H54 (cell line): ENCODE measurements around the gene TFF2.

Experiments used
- DNase-seq: peaks from one replicate; pipeline ENCODE4 v3.0.0; 2011; ENCODE audit warnings: low spot score, mixed read lengths; ENCODE audit not compliant: insufficient read length
- FAIRE-seq: peaks from 3 replicates; lab custom pipeline; 2011; peaks lifted over from hg19 to GRCh38; lab: Jason Lieb, UNC
- POLR2A ChIP-seq: IDR thresholded peaks from 2 replicates; pipeline ENCODE4 v1.6.1; 2011; ENCODE audit warnings: low read depth, mild to moderate bottlenecking, low read length

The TFF2 gene, protein sequence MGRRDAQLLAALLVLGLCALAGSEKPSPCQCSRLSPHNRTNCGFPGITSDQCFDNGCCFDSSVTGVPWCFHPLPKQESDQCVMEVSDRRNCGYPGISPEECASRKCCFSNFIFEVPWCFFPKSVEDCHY

DNA sequence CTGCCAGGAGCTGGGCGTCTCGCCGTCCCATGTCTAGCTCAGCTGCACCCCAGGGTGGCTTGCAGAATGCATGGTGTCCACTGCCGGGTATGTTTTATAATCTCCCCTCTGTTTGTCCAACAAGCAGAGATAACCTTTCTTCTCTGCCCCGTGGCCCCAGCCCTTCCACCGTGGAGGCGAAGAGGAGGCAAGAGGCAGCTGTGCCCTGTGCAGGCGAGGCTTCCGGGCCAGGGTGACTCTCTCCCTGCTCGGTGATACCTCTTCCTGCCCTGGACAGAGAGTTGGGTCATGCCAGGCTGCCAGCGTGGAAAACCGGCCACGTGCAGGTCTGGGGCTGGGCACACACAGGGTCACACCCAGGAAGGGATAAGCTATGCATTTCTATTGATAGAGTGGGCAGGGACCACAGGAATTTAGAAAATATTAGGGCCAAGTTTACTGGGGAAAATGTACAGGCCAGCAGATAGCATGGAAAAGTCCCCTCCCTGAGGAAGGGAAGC lies at the start of gene TFF2:
Gene TFF2 (minus strand): TSS at position 68 of the 500 bp plus-strand sequence. CDS start 37 bp downstream, at position 31.
- no peak for TF ChIP-seq POLR2A
- DNase-seq (no peak), FAIRE-seq (no peak)

DNA sequence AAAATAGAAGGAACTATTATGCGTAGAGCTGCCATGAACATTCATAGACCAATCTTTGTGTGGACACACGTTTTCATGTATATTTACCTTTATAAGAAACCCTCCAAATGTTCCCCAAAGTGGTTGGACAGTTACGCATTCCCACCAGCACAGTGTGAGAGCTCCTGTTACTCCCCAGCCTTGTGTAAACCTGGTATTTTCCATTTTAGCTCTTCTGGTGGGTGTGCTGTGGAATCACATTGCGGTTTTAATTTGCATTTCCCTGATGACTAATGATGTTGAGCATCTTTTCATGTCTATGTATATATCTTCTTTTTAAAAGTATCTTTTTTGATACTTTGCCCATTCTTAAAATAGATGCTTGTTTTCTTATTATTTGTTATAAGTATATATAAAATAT lies 49.7 kb upstream of the TFF2 start:
- FAIRE-seq: no peak
- no peak for TF ChIP-seq POLR2A

DNA sequence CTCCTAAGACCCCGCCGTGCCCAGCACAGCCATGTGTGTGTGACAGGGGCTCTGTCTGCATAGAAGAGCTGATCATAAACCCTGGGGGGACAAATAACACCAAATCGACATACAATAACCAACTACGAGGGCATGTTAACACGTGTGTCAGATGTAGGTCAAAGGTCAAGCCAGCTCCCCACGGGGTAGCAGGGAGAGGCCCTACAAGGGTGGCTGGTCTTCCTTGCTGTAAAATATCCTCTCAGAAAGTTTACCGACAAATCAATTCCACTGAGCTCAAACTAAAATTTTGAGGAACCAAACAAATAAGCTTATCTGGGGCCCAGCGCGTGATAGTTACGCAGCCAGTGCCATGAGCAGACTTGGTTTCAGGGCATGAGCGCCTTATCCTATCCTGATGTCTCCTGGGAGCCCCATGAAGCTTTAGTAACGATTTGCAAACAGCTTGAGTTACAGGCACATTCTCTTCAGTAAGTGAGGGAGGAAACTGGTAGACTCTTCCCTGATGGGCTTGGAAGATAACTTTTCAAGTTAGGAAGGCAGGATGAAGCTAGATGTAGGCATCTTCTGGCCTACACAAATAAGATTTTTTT lies 47.7 kb upstream of the TFF2 start:
- no peak for TF ChIP-seq POLR2A
- FAIRE-seq (no peak), DNase-seq (no peak)

More for the DNA sequence above, 49.7 kb upstream of the TFF2 start:
- DNase-seq: no peak

DNA sequence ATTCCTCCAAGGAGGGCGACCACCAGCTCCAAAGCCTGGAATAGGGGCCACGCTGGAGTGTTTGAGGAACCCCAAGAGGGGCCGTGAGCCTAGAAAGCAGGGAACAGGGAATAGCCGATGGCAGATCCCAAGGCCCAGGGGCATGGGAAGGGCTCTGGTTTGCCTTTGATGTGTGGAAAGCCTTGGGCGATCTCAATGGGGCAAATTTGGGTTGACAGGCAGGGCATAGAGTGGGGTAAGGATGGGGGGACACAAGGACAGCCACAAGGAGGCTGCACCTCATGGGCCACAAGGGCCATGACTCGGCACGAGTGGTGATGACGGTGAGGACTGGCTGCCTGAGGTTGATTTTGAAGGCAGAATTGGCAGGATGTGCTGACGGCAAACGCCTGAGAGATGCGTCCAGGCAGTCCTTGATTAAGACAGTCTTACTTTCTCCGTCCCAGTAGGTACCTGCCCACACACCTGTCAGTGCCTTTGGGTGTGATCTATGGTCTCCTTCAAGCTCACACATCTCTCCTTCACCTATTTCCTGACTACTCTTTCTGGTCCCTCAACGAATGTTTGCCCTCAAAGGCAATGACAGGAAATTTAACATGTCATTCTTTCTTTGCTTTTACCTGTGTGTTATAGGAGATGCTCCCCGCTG lies 47.1 kb upstream of the TFF2 start:
- DNase-seq (no peak), FAIRE-seq (no peak)
- no peak for TF ChIP-seq POLR2A

DNA sequence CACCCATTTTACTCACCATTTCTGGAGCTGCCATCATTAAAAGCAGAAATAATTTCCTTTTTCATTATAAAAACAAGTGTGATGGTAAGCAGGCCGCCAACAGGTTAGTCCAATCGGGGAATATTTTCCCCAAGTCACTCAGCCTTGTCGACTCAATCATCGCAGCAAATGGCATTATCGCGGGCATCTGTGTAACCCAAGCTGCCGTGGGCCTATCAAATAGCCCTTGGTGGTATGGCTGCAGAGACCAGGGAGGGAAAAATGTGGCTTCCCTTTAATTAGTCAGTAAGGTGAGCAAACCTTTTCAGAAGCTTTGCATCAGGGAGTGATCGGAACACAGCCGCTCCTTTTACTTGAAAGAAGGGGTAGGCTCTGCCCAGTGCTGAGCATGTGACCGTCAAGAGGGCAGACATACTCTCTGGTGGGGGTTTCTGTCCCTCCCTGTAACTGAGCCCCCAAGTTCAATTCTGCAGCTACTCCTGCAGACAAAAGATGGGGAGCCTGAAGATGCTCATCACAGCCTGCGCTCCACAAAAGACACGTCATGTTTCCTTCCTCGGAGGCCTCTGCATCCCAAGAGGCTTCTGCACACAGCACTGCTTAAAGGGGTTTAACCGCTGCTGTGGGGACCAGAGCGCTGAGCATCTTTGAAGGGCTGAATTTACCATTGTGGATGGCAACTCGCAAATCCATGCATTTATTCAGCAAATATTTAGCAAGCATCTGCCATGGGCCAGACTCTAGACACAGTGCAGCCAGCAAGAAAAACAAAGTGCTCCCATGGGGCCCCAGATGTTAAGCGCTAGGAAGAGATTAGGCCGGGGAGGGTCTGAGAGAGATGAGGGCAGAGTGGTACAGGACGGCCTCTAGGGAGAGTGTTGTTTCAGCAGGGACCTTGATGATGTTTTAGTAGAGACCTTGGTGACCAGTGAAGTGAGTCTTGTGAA lies 46.3 kb upstream of the TFF2 start:
- DNase-seq (no peak), FAIRE-seq (no peak)
- TF ChIP-seq POLR2A: no peak

DNA sequence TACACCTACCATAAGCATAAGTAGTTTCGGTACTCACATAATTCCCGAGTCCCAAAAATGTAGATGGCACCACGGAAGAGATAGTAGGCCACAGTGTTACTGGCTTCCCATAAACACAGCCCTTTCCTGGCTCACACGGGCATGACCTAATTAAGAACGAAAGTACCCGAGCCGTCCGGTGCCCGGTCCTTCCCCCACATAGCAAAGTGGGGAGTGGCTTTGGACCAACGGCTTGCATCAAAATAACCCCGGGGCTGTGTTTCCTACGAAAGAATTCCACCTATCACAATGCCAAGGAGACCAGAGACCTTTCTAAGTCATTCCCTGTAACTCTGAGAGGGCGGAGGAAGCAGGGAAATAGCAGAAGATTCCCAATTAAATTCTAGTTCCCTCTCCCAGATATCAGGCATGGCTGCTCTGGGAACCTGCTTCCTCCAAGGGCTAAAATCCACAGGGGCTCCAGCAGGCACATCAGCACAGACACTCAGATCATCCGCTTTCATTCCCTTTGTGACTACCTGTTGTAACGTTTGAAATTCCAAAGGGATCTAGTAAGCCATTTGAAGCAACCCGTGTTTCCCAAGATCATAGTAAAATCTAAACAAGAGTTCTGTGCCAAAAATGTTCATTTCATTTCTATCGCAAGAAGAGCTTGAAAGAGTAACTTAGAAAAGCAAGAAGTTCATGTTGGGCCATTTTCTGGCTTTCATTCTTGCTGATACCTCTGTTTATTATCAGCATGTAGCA lies 45.3 kb upstream of the TFF2 start, which contains the start of gene TMPRSS3:
Gene TMPRSS3 (minus strand): TSS at position 148 of the 747 bp plus-strand sequence. CDS start 635 bp downstream, outside the sequence.
- TF ChIP-seq POLR2A: no peak
- DNase-seq (no peak), FAIRE-seq (no peak)

DNA sequence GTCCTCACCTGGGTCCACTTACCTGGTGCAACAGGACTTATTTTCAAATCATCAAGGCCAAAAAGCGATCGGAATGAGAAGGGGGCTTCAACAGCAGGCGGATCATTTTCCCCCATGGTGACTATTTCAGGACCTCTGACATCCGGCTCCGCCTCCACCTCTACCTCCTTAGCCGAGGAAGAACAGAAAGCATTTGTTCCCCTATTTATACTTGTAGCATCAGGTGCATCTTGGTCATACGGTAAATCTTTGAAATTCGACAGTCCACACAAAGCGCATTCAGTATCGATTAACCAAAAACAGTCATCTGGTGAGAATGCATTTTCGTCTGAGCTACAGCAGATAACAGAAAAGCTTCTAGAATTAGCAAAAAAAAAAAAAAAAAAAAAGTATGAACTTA lies 44.5 kb upstream of the TFF2 start:
- no peak for TF ChIP-seq POLR2A
- FAIRE-seq (no peak), DNase-seq (no peak)

DNA sequence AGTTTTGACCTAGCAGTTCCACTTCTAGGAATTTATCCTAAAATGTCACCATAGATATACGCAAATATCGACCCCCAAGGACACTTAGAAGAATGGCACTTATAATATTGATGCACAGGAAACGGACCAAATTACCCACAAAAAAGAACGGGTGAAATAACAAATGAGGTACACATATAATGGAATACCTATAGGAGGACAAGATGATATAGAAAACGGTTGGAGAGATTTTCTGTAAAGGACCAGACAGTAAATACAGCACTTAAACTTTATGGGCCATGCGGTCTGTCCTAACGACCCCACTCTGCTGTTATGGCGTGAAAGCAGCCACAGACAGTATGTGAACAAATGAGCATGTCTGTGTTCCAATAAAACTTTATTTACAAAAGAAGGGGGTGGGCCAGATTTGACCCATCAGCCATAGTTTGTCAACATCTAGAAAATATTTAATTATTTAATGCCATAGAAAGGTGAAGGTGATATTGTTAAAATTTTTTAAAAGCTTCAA lies 42.7 kb upstream of the TFF2 start:
- no peak for TF ChIP-seq POLR2A
- FAIRE-seq (no peak), DNase-seq (no peak)

DNA sequence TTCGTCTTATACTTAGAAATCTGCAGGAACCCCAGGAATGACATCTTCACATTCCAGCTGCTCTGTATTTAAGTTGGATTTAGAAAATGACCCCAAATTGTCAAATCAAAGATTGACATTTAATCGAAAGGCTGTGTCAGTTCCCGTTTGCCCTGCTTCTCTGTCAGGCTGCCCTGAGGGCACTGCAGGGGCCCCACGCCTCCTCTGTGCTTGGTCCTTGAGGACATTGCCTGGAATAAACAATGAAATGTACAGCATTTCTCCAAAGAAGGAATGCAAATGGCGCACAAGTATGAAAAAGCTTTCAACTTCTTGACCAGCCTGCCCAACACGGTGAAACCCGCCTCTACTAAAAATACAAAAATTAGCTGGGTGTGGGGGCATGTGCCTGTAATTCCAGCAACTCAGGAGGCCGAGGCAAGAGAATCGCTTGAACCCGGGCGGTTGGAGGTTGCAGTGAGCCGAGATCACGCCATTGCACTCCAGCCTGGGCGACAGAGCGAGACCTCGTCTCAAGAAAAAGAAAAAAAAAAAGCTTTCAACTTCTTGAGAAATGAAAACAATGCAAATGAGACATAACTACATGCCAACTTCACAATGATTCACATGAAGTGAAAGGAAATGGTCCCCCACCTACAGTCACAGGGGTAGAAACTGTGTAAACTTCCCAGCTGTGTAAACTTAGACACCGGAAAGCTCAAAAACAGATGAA lies 42.1 kb upstream of the TFF2 start:
- no peak for FAIRE-seq
- DNase-seq: no peak
- no peak for TF ChIP-seq POLR2A

DNA sequence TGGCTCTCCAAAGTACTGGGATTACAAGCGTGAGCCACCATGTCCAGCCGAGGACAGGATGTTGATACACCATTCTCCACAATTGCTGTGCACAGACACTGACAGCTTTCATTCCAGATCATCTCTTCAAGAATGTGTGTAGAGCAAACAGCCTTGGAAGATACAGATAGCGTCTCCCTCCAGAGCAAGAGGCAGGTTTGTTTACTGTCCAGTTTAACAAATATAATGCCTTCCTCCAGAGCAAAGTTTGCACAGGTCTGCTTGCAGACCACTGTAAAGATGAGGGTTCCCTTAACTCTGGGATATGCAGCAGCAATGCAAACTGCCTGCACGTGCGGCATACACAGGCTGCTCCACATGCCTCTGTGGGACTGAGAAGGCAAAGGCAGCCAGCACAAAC lies 40.5 kb upstream of the TFF2 start:
- FAIRE-seq (no peak), DNase-seq (no peak)
- no peak for TF ChIP-seq POLR2A

DNA sequence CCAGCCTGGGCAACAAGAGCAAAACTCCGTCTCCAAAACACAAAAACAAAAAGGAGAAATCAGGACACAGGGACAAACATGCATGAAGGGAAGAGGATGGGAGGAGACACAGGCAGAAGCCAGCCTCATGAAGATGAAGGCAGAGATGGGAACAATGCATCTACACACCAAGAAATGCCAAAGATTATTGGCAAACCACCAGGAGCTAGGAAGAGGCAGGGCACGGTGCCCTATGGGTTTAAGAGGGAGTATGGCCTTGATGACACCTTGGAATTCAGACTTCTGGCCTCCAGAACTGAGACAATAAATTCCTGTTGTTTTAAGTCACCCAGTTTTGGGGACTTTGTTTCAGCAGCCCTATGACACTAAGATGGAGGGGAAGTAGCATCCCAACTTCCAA lies 39.9 kb upstream of the TFF2 start:
- FAIRE-seq: no peak
- DNase-seq: no peak
- no peak for TF ChIP-seq POLR2A

DNA sequence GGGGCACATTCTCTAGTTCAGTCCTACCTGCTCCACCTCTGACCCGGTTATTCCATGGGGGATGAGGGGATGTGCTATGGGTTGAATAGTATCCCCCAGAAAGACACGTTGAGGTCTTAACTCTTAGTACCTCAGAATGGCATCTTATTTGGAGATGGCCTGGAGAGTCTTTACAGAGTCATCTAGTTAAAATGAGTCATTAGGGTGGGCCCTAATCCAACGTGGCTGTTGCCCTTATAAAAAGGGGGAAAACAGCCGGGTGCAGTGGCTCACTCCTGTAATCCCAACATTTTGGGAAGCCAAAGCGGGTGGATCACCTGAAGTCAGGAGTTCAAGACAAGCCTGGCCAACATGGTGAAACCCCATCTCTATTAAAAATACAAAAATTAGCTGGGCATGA lies 39.4 kb upstream of the TFF2 start:
- FAIRE-seq (no peak), DNase-seq (no peak)
- no peak for TF ChIP-seq POLR2A

DNA sequence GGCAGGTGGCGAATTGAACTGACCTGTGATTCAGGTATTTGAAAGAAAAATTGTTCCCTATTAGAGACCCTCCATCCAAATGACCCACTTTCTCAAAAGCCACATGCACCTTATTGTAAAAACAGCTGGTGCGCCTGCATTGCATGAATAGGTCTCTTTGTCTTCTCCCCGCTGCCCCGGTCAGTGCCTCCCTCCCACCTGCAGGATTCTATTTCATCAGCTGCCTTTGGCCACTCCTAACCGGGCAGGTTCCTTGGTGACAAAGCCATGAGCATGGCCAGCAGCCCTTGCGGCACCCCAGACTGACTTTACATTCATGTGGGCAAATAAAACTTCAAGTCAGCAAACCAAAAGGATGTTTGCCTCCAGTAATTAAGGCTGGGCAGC lies 38.6 kb upstream of the TFF2 start:
- DNase-seq: no peak
- no peak for TF ChIP-seq POLR2A
- no peak for FAIRE-seq
